ENCODE measurements around the gene PACRG. TPM values are rescaled to one million over a fixed set of nuclear protein-coding genes. Genes with fewer than 3 reads are reported as not detected.

Gene PACRG
- polyA plus RNA-seq, 10 donors, result 1.6 to 2.6 (median 2.4) TPM

GRCh38 chr6:162709431-162709830, 18.3 kb upstream of the PACRG start:
- DNase-seq, result no peak

DNA sequence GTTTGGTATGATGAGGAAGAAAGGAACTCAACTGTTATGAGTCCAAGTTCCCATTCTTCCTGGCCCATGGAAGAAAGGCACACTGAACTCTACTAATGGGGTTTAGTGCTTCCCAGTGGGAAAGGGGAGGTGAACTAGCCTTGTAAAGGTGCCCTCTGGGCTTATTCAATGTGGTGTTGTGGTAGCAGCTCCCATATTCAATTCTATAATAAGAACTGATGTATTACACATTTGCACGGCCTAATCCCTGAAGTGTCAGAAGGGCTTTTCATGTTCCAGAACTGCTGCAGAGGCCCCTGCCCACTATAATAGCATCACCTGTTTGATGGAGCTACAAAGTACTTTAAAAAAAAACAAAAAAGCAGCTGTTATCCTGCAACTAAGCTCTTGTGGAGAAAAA, 17.4 kb upstream of the PACRG start:
- DNase-seq, result no peak

- no peak for DNase-seq
Observed at GRCh38 chr6:162710936-162711335, 16.8 kb upstream of the PACRG start.

DNA sequence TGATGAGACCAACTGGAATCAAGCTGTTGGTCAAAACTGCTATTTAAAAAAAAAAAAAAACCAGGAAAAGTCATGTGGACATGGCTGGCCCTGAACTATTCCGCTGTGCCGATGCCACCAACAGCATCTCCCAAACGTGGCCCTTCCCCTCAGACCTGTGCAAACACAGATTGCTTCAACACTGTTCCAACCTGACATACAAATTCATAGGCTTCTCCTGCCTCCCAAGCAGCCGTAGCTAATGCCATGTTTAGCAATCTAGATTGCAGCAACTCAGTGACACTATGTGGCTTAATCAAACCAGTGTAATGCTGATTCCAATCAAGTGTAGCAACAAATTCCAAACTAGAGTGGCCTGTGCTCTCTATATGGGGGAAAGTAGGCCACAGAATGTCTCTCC, 16.4 kb upstream of the PACRG start:
- no peak for DNase-seq

- DNase-seq, result no peak
Observed at GRCh38 chr6:162712694-162713093, 15.1 kb upstream of the PACRG start.

GRCh38 chr6:162713974-162714780, 13.6 kb upstream of the PACRG start:
- no peak for DNase-seq

- no peak for DNase-seq
Observed at GRCh38 chr6:162715601-162716000, 12.2 kb upstream of the PACRG start.

GRCh38 chr6:162719528-162719927, 8.2 kb upstream of the PACRG start:
- DNase-seq, result no peak

DNA sequence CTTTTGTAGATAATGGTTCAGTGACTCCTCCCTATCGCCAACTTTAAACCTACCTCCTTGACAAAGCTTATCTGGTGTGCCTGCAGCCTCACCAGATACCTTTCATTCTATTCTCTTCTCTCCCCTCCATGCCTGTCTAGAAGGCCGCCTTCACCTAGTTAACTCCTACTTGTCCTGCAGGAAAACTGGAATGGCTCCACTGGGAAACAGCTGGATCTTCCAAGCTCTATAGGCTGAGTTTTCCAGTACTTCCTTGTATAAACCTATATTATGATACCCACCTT, 6.4 kb upstream of the PACRG start:
- no peak for DNase-seq

DNA sequence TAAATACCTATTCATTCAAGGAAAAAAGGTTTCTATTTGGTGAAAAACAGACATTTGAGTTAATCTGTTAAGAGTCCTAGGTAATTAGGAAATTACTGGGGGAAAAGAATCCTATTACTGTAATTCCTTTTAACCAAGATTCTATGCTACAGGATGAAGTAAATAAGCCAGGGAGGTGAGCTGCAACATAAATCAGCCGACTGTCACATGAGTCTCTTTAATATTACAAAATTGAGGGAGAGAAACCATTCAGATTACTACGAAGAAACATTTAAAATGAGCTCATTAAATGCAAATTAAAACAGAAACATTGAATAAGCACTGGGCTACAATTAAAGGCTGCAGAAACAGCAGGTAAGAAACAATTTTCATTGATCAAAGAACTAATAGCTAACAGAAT, 5.5 kb upstream of the PACRG start:
- DNase-seq, result no peak

GRCh38 chr6:162722633-162723032, 5.1 kb upstream of the PACRG start:
- DNase-seq, result no peak

- DNase-seq, result peak in 1 of 3 donors; percentile 19
Observed at GRCh38 chr6:162726947-162727321, 840 bp upstream of the PACRG start.

DNA sequence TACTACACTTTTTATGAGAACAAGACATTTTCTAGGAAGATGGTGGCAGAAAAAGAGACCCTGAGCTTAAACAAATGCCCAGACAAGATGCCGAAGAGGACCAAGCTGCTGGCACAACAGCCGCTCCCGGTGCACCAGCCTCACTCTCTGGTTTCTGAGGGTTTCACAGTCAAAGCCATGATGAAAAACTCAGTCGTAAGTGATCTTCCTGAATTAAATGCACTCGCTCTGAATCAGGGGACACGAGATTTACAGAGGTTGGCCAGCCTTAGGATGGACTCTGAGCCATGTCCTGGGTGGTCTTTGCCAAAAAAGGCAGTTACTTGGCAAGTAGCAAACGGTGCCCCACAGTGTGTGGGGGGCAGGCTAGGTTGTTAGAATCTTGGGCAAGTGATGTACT, 423 bp downstream of the PACRG start:
- peak in 1 of 3 donors; percentile 27 for DNase-seq

- DNase-seq, result peak in 1 of 3 donors; percentile 27
Observed at GRCh38 chr6:162728706-162729105, 932 bp downstream of the PACRG start.

GRCh38 chr6:162730502-162730901, 2.7 kb downstream of the PACRG start:
- DNase-seq, result no peak

DNA sequence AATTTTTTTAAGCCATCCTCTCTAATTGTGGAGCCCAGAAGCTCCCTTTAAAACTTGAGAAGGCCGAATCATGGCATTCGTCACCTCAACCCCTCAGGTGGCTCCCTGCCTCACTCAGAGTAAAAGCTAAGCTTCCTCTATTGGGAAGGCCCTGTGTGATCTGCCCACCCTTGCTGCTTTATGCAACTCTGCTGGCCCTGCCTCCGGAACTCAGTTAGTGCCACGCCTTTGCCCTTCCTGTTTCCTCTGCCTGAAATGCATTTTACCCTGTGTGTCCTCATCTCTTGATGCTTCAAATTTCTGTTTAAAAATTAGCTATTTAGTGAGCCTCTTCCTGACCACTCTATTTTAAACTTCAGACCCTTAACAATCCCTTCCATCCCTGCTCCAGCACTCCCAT, 5.7 kb downstream of the PACRG start:
- DNase-seq, result no peak

- DNase-seq, result no peak
Observed at GRCh38 chr6:162736961-162737360, 9.2 kb downstream of the PACRG start.

DNA sequence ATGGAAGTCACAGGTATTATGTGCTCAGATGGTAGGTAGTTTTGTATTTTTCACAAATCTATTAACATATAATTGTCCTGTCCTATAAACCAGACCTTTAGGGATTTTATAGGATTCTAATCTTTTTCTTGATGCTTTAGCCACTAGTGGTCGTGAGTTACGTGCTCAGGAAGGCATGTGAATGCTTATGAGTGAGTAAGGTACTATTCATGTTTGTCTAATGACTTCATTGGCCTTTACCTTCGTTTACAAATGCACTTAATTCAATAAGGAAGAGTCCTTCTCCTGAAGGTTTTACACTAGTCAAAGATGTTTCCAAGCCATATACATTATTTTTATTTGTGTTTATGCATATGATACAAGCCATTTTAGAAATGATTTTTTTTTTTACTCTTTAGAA, 23.0 kb downstream of the PACRG start:
- DNase-seq, result no peak

DNA sequence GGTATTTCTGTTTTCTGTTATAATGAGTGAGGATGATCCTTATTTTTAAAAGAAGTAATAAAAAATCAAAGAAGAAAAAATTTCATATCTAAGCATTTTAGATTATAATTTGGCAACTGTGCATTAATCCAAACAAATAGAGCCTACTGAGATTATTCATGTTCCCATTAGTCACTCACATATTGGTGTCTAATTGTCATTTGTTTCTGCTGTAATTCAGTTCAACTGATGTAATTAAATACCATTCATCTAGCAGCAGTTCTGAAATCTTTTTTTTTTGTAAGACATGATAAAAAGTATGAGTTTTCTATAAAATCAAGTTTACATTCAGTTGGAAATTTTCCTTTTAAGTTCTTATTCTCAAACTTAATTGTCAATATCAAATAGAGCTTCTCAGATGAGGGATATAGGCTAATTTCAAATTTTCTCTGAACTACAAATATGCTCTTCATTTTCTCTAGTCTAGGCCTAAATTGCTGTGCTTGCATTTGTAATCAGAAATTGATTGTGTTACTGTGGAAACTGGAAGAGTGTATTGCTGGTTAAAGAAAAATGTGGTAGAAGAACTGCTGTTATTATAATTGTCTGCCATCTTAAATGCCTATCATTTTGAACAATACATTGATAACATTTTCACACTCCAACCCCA, 23.6 kb downstream of the PACRG start:
- DNase-seq, result no peak

GRCh38 chr6:162753775-162754174, 26.0 kb downstream of the PACRG start:
- no peak for DNase-seq

GRCh38 chr6:162770136-162770535, 42.4 kb downstream of the PACRG start:
- no peak for DNase-seq

DNA sequence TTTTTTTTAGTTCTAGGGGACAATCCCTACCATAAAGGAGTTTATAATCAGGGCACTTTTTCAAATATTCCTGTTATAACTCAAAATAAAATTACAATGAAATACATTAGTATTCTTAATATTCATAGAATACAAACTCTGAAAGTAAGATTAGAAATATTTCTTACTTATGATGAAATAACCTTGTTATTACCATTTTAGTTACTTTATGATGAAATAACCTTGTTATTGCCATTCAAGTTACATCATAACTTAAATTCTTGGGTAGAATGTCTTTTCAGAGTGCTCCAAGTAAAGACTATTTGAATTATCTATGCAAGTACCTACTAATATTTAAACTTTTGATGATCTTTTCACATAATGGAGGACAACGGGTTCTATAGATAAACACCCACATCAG, 43.2 kb downstream of the PACRG start:
- no peak for DNase-seq

GRCh38 chr6:162772466-162772865, 44.7 kb downstream of the PACRG start:
- DNase-seq, result no peak

DNA sequence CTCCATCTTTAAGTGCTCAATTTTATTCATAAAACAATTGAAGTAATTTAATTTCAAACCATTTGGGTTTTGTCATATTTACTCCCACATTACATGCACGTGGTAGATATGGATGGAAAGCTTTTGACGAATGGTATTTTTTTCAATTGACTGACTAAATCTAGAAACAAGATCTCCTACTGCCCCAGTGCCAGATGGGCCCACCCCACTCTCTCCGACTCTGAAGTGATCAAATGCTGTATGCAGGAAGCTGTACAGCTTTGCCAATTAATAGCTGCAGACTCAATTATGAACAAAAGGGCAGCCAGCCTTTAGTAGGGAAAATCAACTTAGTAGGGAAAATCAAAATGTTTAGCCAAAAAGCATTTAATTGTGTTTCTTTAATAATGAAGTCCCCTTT, 46.2 kb downstream of the PACRG start:
- no peak for DNase-seq
